ENCODE results near the gene HIVEP1. TPM values are rescaled to one million over a fixed set of nuclear protein-coding genes. Genes with fewer than 3 reads are reported as not detected.

HIVEP1 gene
- total RNA-seq, 3 donors from 2014 or later (not counting 1 experiment from before 2014, with no cell fraction given), result 26.3 to 37.9 (median 28.4) TPM

DNA sequence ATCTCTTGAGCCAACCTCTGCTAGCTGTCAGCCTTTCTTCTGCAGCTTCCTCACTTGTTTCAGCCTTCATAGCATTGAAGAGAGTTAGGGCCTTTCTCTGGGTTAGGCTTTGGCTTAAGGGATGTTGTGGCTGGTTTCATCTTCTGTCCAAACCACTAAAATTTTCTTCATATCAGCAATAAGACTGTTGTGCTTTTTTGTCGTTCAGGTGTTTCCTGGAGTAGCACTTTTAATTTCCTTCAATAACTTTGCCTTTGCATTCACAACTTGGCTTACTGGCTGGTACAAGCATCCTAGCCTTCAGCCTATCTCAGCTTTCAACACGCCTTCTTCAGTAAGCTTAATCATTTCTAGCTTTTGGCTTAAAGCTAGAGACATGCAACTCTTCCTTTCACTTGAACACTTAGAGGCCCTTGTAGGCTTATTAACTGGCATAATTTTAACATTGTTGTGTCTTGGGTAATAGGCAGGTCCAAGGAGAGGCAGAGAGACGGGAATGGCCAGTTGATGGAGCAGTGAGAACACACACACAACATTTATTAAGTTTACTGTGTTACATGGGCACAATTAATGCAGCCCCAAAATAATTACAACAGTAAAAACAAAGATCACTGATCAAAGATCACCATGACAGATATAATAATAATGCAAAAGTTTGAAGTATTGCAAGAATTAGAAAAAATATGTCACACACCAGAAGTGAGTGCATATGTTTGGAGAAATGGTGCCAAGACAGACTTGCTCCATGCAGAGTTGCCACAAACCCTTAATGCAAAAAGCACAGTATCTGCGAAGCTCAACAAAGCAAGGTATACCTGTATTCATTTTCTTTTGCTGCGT is 98.6 kb downstream of the HIVEP1 start:
- Mint-ChIP-seq H3K9me3 (no peaks in the 10 kb centered on the region), H3K27me3 (ENCODE audit: low read depth in 2 of 2) (no peaks in the 10 kb centered on the region), H3K4me3 (peak overlapping the region; percentile 17), H3K36me3 (no peaks in the 10 kb centered on the region), H3K4me1 (peaks cover 51 to 56% of the 10 kb centered on the region in 2 donors), H3K27ac (peak overlapping the region; percentile 22 to 37)
- Histone ChIP-seq H3K9me3 (ENCODE audit: control insufficient read depth, insufficient read depth, low read length) (no peaks in the 10 kb centered on the region), H3K4me3 (ENCODE audit: low read length) (no peak overlapping the region), H3K27ac (ENCODE audit: low read length) (no peak overlapping the region), H3K4me1 (ENCODE audit: control insufficient read depth, insufficient read depth, low read length) (peaks cover 35% of the 10 kb centered on the region), H3K36me3 (ENCODE audit: control insufficient read depth, insufficient read depth, low read length) (peaks cover 5% of the 10 kb centered on the region), H3K27me3 (ENCODE audit: control insufficient read depth, insufficient read depth, low read length) (no peaks in the 10 kb centered on the region)
- DNase-seq, result peak in 1 of 2 donors; percentile 44
- intact Hi-C loops (cut with micrococcal nuclease), result no loop called here
- WGBS (ENCODE audit: insufficient coverage), result 63% methylated on average over 4 of the region's 5 CpGs
- TF ChIP-seq, protein P1, sequence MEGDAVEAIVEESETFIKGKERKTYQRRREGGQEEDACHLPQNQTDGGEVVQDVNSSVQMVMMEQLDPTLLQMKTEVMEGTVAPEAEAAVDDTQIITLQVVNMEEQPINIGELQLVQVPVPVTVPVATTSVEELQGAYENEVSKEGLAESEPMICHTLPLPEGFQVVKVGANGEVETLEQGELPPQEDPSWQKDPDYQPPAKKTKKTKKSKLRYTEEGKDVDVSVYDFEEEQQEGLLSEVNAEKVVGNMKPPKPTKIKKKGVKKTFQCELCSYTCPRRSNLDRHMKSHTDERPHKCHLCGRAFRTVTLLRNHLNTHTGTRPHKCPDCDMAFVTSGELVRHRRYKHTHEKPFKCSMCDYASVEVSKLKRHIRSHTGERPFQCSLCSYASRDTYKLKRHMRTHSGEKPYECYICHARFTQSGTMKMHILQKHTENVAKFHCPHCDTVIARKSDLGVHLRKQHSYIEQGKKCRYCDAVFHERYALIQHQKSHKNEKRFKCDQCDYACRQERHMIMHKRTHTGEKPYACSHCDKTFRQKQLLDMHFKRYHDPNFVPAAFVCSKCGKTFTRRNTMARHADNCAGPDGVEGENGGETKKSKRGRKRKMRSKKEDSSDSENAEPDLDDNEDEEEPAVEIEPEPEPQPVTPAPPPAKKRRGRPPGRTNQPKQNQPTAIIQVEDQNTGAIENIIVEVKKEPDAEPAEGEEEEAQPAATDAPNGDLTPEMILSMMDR (IDR thresholded peaks at IDR 0.05), result no peak
- ATAC-seq, result no peak

DNA sequence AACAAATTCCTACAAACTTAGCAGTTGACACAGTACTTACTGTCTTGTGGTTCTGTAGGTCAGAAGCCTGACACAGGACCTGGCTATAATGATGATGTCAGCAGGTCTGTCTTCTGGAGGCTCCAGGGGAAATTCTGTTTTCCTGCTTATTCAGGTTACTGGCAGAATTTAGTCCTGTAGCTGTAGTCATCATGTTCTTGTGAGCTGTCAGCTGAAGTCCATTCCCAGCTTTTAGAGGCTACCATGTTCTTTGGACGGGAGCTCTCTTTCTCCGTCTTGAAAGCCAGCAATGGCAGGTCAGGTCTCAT is 99.2 kb downstream of the HIVEP1 start:
- peaks cover 54 to 60% of the 10 kb centered on the region in 2 donors for H3K4me1 Mint-ChIP-seq

DNA sequence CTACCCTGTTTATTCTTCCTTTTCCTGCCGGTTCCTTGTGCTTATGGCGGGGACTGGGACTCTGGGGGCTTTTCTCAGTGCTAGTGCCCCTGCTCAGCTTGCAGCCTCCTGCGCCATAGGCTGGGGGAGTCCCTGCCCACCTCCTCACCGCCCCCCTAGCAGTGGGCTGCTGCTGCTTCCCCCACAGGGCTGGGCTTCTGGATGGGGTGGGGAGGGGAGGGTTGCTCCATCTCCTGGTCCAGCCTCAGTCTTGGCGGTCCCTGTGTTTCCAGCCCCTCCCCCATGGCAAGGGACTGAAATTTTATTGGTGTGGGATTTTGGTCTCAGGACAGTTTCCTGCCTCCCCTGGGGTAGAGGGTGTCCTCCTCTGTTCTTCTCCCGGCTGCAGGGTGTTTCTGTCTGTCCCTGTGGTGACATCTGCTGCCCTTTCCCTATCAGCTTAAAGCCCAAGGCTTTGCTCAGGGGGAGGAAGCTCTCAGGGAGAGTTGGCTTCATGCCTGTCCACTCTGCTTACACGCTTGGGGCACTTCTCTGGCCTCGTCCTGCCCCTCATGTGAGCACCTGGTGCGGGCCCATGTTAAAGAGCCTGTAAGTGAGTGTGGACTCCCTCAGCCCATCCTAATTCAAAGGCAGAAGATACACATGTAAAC is 100.6 kb downstream of the HIVEP1 start:
- no peak overlapping the region for H3K4me3 ChIP-seq (ENCODE audit: low read length)
- Mint-ChIP-seq H3K36me3 (peaks cover 8% of the 10 kb centered on the region), H3K9me3 (peaks cover 0 to 3% of the 10 kb centered on the region in 2 donors), H3K4me3 (peak overlapping the region; percentile 83), H3K27ac (peak overlapping the region; percentile 29 to 84), H3K4me1 (peaks cover 54 to 66% of the 10 kb centered on the region in 2 donors), H3K27me3 (ENCODE audit: low read depth in 2 of 2) (no peaks in the 10 kb centered on the region)
- WGBS (ENCODE audit: insufficient coverage), result 98% methylated on average over 7 of the region's 9 CpGs
- no peaks in the 10 kb centered on the region for H3K9me3 ChIP-seq (ENCODE audit: control insufficient read depth, insufficient read depth, low read length)
- ATAC-seq (no peak), DNase-seq (no peak)
- H3K36me3 ChIP-seq (ENCODE audit: control insufficient read depth, insufficient read depth, low read length), result peaks cover 5% of the 10 kb centered on the region
- intact Hi-C loops (cut with micrococcal nuclease), result no loop called here
- no peak overlapping the region for H3K27ac ChIP-seq (ENCODE audit: low read length)
- no peaks in the 10 kb centered on the region for H3K27me3 ChIP-seq (ENCODE audit: control insufficient read depth, insufficient read depth, low read length)
- peaks cover 35% of the 10 kb centered on the region for H3K4me1 ChIP-seq (ENCODE audit: control insufficient read depth, insufficient read depth, low read length)
- TF ChIP-seq, protein P1 (IDR thresholded peaks at IDR 0.05), result no peak

More for the DNA sequence above, 99.2 kb downstream of the HIVEP1 start:
- Mint-ChIP-seq H3K4me3 (no peak overlapping the region), H3K9me3 (no peaks in the 10 kb centered on the region), H3K36me3 (no peaks in the 10 kb centered on the region), H3K27ac (peak overlapping the region in 1 of 2 donors; percentile 84), H3K27me3 (ENCODE audit: low read depth in 2 of 2) (no peaks in the 10 kb centered on the region)
- H3K27ac ChIP-seq (ENCODE audit: low read length), result no peak overlapping the region
- no peaks in the 10 kb centered on the region for H3K9me3 ChIP-seq (ENCODE audit: control insufficient read depth, insufficient read depth, low read length)
- peaks cover 35% of the 10 kb centered on the region for H3K4me1 ChIP-seq (ENCODE audit: control insufficient read depth, insufficient read depth, low read length)
- ATAC-seq (no peak), DNase-seq (no peak)
- TF ChIP-seq, protein P1 (IDR thresholded peaks at IDR 0.05), result no peak
- intact Hi-C loops (cut with micrococcal nuclease), result no loop called here
- peaks cover 5% of the 10 kb centered on the region for H3K36me3 ChIP-seq (ENCODE audit: control insufficient read depth, insufficient read depth, low read length)
- no peaks in the 10 kb centered on the region for H3K27me3 ChIP-seq (ENCODE audit: control insufficient read depth, insufficient read depth, low read length)
- no peak overlapping the region for H3K4me3 ChIP-seq (ENCODE audit: low read length)
- WGBS (ENCODE audit: insufficient coverage), result 100% methylated on average over 2 of the region's 2 CpGs

All from natural killer cell (primary cell).